ENCODE measurements around the gene NAIF1.
"Not testable (repeated sequence)": the region's sequence is repeated elsewhere in the genome, so short reads cannot be mapped to it uniquely, and the experiment has no call there.

Gene NAIF1

GRCh38 chr9:128059365-128059983, 7.6 kb downstream of the NAIF1 start:
- DNase-seq (ENCODE audit: low read depth in 2 of 2): no peak

- DNase-seq (ENCODE audit: low read depth in 2 of 2): no peak
Measured at GRCh38 chr9:128057724-128058409, 9.3 kb downstream of the NAIF1 start.

DNA sequence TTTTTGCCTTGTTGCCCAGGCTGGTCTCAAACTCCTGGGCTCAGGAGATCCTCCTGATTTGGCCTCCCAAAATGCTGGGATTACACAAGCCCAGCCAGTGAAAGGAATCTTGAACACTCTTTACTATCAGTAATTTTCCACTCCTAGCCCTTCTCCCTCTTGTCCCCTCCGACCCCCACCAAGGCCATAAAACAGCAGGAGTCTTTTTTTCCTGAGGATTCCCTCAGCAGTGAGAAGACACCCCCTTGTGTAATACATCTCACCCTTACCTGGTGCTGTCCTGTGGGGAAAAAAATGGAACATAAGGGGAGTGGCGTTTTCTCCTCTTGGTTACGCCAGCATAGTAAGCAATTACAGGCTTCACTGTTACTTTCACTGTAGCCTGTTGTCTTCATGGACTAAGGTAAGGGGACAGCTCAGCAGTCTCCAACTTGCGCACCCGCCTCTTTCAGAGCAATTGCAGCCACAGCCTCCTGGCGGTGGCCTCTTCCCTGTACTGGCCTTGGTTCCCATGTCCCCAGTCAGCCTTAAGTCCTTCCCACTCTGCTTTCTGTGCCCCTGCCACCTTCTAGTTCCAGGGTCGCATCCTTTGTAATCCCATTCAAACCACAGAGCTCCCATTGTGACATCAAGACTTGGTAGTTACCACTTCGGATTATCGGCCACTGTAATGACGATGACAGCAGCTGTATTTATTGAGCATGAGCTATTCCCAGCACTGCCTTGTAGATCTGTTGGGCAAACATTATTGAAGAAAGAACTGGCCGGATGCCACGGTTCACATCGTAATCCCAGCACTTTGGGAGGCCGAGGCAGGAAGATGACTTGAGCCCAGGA, 10.0 kb downstream of the NAIF1 start:
- no peak for DNase-seq (ENCODE audit: low read depth in 2 of 2)

GRCh38 chr9:128056086-128056485, 11.0 kb downstream of the NAIF1 start:
- DNase-seq (ENCODE audit: low read depth in 2 of 2): no peak

- DNase-seq (ENCODE audit: low read depth in 2 of 2): no peak
Measured at GRCh38 chr9:128055344-128056040, 11.6 kb downstream of the NAIF1 start.

GRCh38 chr9:128054087-128054486, 13.0 kb downstream of the NAIF1 start:
- DNase-seq (ENCODE audit: low read depth in 2 of 2): no peak

GRCh38 chr9:128053560-128053959, 13.6 kb downstream of the NAIF1 start:
- no peak for DNase-seq (ENCODE audit: low read depth in 2 of 2)

- DNase-seq (ENCODE audit: low read depth in 2 of 2): no peak
Measured at GRCh38 chr9:128051932-128052709, 15.0 kb downstream of the NAIF1 start.

DNA sequence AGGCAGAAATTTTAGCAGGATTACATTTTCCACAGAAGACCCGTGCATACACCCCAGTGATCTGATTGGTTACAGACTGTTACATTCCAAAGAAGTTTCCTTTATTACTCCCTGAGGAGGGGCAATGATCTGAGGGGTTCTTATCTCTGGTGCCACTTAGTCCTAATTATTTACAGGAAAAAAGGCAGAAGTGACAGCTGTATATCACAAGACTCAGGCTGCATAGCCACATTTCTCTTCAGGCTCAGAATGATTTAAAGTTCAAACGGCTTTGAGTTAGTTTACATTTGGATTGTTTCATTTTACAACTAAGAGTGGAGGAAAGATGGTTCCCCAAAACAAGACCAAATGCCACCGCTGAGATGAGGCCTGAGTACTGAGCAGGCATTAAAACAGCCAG, 17.3 kb downstream of the NAIF1 start:
- DNase-seq (ENCODE audit: low read depth in 2 of 2): no peak

DNA sequence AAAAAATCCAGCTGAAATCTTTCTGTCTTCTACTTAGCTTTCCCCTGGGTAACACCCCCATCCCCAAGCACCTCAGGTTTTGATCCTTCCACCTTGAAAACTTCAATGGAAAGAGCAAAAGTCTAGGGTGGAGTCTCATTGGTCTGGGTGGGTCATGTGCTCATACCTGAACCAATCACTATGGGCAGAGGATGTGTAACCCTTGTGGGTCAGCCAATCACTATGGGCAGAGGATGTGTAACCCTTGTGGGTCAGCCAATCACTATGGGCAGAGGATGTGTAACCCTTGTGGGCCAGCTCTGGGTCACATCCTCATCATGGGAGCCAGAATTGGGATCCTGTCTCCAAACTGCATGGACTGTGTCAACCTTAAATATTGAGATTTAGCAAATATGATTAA, 18.5 kb downstream of the NAIF1 start:
- no peak for DNase-seq (ENCODE audit: low read depth in 2 of 2)

GRCh38 chr9:128047231-128047630, 19.9 kb downstream of the NAIF1 start:
- no peak for DNase-seq (ENCODE audit: low read depth in 2 of 2)

- no peak for DNase-seq (ENCODE audit: low read depth in 2 of 2)
Measured at GRCh38 chr9:128045831-128046230, 21.3 kb downstream of the NAIF1 start.

DNA sequence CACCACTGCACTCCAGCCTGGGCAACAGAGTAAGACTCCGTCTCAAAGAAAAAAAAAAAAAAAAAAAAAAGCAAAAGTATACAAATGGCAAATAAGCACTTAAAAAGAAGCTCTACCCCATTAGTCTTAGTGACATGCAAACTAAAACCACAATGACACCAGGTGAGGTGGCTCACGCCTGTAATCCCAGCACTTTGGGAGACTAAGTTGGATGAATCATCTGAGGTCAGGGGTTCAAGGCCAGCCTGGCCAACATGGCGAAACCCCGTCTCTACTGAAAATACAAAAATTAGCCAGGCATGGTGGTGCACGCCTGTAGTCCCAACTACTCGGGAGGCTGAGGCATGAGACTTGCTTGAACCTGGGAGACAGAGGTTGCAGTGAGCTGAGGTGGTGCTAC, 21.7 kb downstream of the NAIF1 start:
- not testable (repeated sequence) for DNase-seq (ENCODE audit: low read depth in 2 of 2)

DNA sequence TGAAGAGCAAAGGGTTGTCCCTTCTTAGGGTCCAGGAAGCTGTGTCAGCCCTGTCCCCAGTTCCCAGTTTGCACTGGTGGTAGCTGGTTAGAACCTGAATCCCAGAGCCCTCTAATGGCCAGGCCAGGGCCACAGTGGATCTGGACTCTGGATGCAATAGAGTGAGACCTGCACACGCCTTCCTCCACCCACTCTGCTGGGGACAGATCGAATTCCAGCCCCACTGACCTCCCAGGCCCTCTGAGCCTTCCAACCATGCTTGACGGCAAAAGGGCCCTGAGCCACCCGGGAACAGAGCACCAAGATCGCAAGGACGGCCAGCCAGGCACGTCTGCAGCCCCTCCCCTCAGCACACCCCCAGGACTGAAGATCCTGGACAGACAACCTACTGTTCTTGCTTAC, 23.7 kb downstream of the NAIF1 start:
- DNase-seq (ENCODE audit: low read depth in 2 of 2): no peak

GRCh38 chr9:128042043-128042442, 25.1 kb downstream of the NAIF1 start:
- no peak for DNase-seq (ENCODE audit: low read depth in 2 of 2)

GRCh38 chr9:128040783-128041182, 26.3 kb downstream of the NAIF1 start:
- not testable (repeated sequence) for DNase-seq (ENCODE audit: low read depth in 2 of 2)

GRCh38 chr9:128036522-128036921, 30.6 kb downstream of the NAIF1 start:
- DNase-seq (ENCODE audit: low read depth in 2 of 2): not testable (repeated sequence)

DNA sequence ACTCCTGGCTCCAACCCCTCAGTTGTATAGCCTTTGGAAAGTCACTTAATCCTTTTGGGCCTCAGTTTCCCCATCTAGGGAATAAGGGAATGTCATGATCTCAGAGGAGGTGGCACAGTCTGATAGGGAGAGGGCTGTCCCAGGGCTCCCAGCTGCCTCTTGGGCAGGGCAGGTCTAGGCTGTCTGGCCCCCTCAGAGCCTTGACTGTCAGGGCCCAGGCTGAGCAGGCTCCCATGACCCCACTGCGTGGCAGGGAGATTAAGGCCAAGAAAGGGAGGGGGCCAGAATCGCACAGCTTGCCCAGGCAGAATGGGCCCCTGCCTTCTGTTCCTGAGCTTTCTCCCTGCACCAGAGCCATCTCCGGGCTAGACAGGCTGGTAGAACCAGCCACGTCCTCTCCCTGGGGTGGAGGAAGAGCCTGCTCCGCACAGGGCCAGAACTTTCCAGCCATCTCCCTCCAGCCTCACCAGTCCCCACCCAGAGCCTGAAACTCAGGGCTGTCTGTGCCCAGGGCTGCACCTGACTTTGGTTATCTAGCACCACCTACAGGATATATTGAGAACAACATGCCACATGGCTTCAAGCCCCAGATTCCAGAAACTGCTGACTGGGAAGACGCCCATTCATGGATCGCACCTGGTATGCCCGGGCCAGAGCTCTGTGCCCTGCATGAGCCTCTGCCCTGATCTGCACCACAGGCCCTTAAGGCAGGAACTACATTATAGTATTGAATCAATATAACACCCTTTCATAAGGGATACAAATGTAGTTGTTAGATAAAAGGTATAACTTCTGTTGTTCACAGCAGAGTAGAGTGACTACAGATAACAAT, 32.1 kb downstream of the NAIF1 start:
- peak; percentile 16 to 39 for DNase-seq (ENCODE audit: low read depth in 2 of 2)

DNA sequence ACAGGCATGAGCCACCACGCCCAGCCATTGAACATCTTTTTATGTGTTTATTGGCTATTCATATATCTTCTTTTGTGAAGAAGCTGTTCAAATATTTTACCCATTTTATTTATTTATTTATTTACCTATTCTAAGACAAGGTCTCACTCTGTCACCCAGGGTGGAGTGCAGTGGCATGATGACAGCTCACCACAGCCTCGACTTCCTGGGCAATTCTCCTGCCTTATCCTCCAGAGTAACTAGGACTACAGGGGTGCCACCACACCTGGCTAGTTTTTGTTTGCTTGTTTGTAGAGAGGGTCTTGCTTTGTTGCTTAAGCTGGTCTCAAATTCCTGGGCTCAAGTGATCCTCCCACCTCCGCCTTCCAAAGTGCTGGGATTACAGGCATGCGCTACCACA, 33.5 kb downstream of the NAIF1 start:
- no peak for DNase-seq (ENCODE audit: low read depth in 2 of 2)

DNA sequence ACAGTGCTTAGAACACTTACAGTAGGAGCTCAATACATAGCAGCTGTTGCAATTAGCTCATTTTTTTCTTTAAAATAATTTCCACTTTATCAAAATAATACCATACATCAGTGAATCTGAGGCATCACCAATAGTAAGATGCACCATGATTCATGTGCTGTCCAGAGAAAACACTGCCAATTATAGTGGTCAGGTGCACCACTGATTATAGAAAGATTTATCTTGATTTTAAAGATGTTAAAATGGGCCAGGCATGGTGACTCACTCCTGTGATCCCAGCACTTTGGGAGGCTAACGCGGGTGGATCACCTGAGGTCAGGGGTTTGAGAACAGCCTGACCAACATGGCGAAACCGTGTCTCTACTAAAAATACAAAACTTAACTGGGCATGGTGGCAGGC, 39.4 kb downstream of the NAIF1 start:
- DNase-seq (ENCODE audit: low read depth in 2 of 2): no peak

All from stimulated activated CD8-positive, alpha-beta memory T cell treated with anti-CD3 and anti-CD28 coated beads, Interleukin-2, amount 100 ng/mL, for 1 hour (primary cell).